Esophagus (tissue), 2 donors: ENCODE results near the gene SEMA5A. TPM values are rescaled to one million over a fixed set of nuclear protein-coding genes. Genes with fewer than 3 reads are reported as not detected.

Experiments
- H3K27ac ChIP-seq, 2 donors: one replicate each; pipeline ENCODE4 v1.5.1; 2013; ENCODE audit warnings: low read depth in 2 of 2, mild to moderate bottlenecking in 2 of 2, inconsistent platforms in 1 of 2, low read length in 1 of 2, moderate library complexity in 1 of 2
- H3K27me3 ChIP-seq, 2 donors: one replicate each; pipeline ENCODE4 v1.6.1; 2013; ENCODE audit warnings: low read length in 2 of 2, control low read depth in 1 of 2, mild to moderate bottlenecking in 1 of 2; ENCODE audit not compliant: insufficient read depth in 2 of 2, control insufficient read depth in 1 of 2
- H3K36me3 ChIP-seq, 2 donors: one replicate each; pipeline ENCODE4 v1.6.1; 2013; ENCODE audit warnings: low read length in 1 of 2; ENCODE audit not compliant: control insufficient read depth in 2 of 2, insufficient read depth in 2 of 2
- H3K4me1 ChIP-seq, 2 donors: one replicate each; pipeline ENCODE4 v1.6.1; 2013; ENCODE audit warnings: low read length in 1 of 2; ENCODE audit not compliant: control insufficient read depth in 2 of 2, insufficient read depth in 2 of 2
- H3K4me3 ChIP-seq, 2 donors: one replicate each; pipeline ENCODE4 v1.5.1; 2013; ENCODE audit warnings: low read length in 2 of 2, mild to moderate bottlenecking in 2 of 2, low read depth in 1 of 2, moderate library complexity in 1 of 2
- H3K9me3 ChIP-seq, 2 donors: one replicate each; pipeline ENCODE4 v1.6.1; 2013; ENCODE audit warnings: mild to moderate bottlenecking in 2 of 2, low read depth in 1 of 2, low read length in 1 of 2, moderate library complexity in 1 of 2; ENCODE audit not compliant: control insufficient read depth in 2 of 2, insufficient read depth in 1 of 2
- WGBS, 2 donors: extraction: QIAGEN DNeasy Blood & Tissue Kit; methylation state at CpG; one replicate each; pipeline ENCODE4 v1.1.7; 2013; 5-methylcytosine and 5-hydroxymethylcytosine counted together
- polyA plus RNA-seq, 2 donors: library from polyadenylated mRNA; stranded (reverse); fragments of 200-250 nt; gene quantifications; one replicate each; pipeline ENCODE4 v1.2.3, GENCODE V29; 2013
- donor health status: healthy with polysubstance abuse.
- donor health status: Bipolar disorder and iron deficiency.

SEMA5A gene
- polyA plus RNA-seq, 2 donors, result 1.3 to 1.9 TPM

DNA sequence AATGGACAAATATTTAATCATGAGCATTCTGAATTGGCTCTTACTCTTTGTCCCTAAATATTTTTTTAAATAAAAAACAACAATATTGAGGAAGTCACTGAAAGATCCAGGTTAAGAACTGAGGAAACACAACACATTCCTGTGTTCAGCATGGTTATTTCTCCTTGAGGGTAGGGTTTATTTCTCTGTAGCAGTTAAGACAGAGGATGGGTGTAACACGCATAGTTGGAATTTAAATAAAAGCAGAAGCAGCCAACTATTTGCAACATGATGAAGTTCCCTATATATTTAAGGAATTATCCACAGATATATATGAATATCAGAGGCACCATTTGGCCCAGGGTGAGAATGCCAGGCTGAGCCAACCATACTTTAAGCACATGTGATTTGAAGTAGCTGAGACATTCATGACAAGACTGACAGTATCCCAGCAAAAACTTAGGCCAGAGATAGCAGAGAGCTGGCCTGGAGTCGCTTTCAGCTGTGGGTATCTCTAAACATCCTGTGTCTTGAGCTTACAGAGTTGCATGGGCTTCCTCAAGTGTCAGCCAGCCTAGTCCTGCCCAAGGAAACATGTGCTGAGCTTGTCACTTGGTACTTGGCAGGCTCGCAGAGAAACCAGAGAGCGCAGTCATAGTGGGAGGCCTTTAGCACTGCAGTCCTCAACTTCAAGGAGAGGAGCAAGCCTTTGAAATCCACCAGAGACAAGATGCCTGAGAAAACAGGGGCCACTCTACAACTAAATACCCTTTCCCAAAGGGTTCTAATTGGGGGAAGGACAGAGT is 43.6 kb downstream of the SEMA5A start:
- WGBS, 2 donors, result 83 to 90% methylated on average over 4 of the region's 4 CpGs
- Histone ChIP-seq H3K27ac (no peak overlapping the region), H3K4me1 (no peaks in the 10 kb centered on the region), H3K4me3 (no peak overlapping the region), H3K9me3 (no peaks in the 10 kb centered on the region), H3K36me3 (no peaks in the 10 kb centered on the region), H3K27me3 (no peaks in the 10 kb centered on the region)

DNA sequence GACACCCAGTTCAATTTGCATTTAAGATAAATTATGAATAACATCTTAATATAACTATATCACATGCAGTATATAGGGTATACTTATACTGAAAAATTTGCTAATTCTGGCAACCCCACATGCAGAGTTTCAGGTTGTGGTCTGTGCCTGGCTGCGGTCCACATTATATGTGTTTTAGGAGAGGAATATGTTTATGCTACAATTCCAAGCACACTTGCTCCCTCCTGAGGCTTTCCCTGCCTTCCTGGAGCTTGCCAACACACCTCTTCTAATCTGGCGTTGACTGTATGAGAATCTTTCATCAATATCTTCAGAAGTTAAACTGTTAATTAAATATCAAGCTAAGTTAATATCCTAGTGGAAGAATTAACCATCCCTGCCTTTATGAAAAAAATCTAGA is 45.2 kb downstream of the SEMA5A start:
- WGBS, 2 donors, result 86 to 89% methylated on average over 2 of the region's 2 CpGs

DNA sequence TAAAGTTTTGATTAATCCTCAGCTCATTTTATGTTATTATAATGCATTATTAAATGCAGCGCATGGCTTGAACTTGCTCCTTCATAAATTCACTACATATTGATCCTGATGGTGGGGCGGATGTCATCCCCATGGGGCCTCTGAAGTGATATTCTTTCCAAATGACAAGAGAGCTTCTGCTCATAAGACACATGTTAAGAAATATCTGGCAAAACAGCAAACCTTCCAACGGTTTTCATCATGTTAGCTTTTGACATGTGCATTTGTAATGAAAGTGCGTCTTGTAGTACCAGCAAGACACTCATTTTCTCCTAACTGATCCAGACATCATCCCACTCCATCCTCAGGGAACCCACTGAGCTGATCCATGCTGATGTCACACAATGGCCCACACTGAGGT is 45.7 kb downstream of the SEMA5A start:
- Histone ChIP-seq H3K27ac (no peak overlapping the region), H3K36me3 (no peaks in the 10 kb centered on the region)
- WGBS, 2 donors, result 86% methylated on average over 4 of the region's 4 CpGs

More for the DNA sequence above, 45.2 kb downstream of the SEMA5A start:
- H3K9me3 ChIP-seq, result no peaks in the 10 kb centered on the region
- H3K36me3 ChIP-seq, result no peaks in the 10 kb centered on the region
- no peak overlapping the region for H3K4me3 ChIP-seq
- no peaks in the 10 kb centered on the region for H3K27me3 ChIP-seq
- no peaks in the 10 kb centered on the region for H3K4me1 ChIP-seq
- H3K27ac ChIP-seq, result no peak overlapping the region

DNA sequence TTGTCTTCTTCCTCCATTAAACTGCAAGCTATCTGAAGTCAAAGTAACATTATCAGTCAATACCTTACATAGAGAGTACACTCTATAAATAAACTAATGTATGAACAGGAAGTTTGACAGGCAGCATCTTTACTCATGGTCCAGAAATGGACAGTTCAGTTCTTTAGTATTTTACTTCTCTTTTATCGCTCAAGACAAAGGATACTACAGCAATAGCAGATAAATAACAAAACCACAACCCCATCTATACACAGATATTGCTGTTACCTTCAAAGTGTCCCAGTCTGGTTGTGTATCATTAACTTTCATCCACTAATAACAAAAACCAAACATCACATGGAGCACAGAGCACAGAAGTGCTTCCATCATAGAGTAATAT is 46.4 kb downstream of the SEMA5A start:
- Histone ChIP-seq H3K27ac (no peak overlapping the region), H3K9me3 (no peaks in the 10 kb centered on the region), H3K27me3 (no peaks in the 10 kb centered on the region), H3K4me3 (no peak overlapping the region), H3K36me3 (no peaks in the 10 kb centered on the region), H3K4me1 (no peaks in the 10 kb centered on the region)
- 88 to 90% methylated on average over 1 of the region's 1 CpG for WGBS, 2 donors

More for the DNA sequence above, 45.7 kb downstream of the SEMA5A start:
- no peaks in the 10 kb centered on the region for H3K27me3 ChIP-seq
- no peak overlapping the region for H3K4me3 ChIP-seq
- H3K9me3 ChIP-seq, result no peaks in the 10 kb centered on the region
- no peaks in the 10 kb centered on the region for H3K4me1 ChIP-seq

DNA sequence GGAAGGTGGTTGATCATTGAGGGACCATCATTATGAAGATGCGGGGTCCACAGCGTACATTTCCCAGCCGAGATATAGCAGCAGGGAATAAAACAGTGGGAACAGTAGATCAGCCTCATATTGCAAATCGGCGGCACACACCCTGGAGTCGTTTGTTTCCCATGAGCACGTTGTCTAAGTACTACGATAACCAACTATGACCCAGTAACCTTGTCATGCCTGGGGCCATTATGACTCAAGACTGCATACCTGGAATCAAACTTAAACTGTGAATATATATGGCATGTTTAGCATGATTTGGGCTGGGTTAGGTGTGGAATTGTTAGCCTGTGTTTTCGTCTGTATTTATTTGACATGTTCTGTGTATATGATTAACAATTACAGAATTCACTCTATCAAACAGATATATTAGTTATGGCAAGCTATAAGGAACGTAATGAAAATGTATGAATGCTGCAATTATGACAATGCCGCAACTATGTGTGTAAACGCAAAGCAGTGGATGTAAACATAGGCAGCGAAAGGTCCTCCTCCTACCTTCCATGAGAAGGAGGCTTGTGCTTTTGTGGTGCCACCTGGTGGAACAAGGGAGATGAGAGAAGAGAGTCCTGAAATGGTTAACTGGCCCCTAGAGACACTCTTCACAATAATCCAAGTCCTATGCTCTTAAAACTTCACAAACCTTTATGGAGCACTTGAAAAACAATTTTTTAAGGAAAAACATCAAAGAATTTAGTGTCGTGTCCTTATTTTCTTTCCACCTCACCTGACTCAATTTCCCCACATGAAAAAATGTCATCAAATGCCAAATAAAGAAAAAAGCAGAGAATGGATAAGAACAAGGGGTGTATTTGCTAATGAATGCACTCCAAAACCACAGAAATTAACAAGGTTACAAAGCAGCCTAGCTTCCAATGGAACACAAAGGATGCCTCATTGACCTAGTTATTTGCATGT is 47.1 kb downstream of the SEMA5A start:
- Histone ChIP-seq H3K4me3 (no peak overlapping the region), H3K27ac (no peak overlapping the region), H3K36me3 (no peaks in the 10 kb centered on the region), H3K4me1 (no peaks in the 10 kb centered on the region), H3K9me3 (no peaks in the 10 kb centered on the region), H3K27me3 (no peaks in the 10 kb centered on the region)
- WGBS, 2 donors, result 80 to 86% methylated on average over 14 of the region's 14 CpGs

DNA sequence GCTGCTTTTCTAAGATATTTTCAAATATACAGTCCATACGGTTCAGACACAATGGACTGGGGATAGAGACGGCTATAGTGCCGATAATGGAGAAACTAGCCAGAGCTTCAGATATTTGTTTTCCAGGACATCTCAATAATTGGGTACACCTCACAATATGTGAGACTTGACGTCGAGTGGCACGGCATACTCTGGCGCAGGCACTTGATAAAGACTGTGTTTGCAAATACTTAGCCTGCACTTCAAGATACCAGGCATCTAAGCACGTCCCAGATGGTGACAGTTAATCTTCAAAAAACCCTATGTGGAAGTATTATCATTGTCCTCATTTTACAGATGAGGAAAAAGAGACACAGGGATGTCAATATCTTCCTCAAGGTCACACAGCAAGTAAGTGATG is 48.5 kb downstream of the SEMA5A start:
- WGBS, 2 donors, result 85 to 92% methylated on average over 8 of the region's 8 CpGs
- Histone ChIP-seq H3K9me3 (no peaks in the 10 kb centered on the region), H3K27me3 (no peaks in the 10 kb centered on the region), H3K4me3 (no peak overlapping the region), H3K36me3 (no peaks in the 10 kb centered on the region), H3K4me1 (no peaks in the 10 kb centered on the region), H3K27ac (no peak overlapping the region)

DNA sequence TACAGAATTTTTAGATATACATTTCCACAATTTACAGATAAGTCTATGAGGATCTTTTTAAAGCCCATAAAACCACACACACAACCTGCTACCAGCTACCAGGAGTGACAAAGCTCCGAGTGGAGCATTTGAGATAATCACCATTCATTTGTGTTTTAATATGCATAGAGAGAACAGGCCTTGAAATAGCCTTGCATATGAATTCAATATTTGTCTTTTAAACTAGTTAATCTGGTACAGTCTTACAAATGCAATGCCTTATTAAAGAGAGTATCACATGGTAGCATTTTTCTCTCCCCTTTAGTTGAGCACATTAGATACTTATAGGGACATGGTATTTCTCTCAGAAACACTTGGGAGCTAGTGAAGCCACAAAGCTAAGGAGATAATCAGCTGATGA is 49.1 kb downstream of the SEMA5A start:
- Histone ChIP-seq H3K9me3 (no peaks in the 10 kb centered on the region), H3K27me3 (no peaks in the 10 kb centered on the region), H3K4me1 (no peaks in the 10 kb centered on the region), H3K4me3 (no peak overlapping the region), H3K36me3 (no peaks in the 10 kb centered on the region), H3K27ac (no peak overlapping the region)
- WGBS, 2 donors, result 80 to 82% methylated on average over 1 of the region's 1 CpG

DNA sequence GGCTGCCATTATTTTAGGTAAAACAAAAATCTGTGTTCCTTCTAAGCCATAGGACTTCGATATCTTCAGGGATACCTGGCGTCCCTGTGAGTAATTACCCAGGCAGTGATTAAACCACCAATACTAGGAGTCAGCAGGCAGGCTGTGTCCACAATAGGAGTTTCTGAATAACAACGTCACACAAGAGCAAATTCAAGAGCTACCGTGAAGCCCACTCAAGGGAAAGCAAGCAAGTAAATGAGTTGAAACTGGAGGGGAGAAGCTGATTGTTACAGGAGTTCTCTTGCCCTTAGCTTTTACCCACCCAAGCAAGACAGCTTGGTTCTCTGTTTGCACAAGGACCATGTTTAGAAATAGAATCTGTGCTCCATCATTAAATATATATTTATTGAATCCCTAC is 50.8 kb downstream of the SEMA5A start:
- no peaks in the 10 kb centered on the region for H3K9me3 ChIP-seq
- H3K4me3 ChIP-seq, result no peak overlapping the region
- WGBS, 2 donors, result 93 to 94% methylated on average over 4 of the region's 4 CpGs
- no peak overlapping the region for H3K27ac ChIP-seq
- no peaks in the 10 kb centered on the region for H3K36me3 ChIP-seq
- H3K4me1 ChIP-seq, result no peaks in the 10 kb centered on the region
- no peaks in the 10 kb centered on the region for H3K27me3 ChIP-seq

DNA sequence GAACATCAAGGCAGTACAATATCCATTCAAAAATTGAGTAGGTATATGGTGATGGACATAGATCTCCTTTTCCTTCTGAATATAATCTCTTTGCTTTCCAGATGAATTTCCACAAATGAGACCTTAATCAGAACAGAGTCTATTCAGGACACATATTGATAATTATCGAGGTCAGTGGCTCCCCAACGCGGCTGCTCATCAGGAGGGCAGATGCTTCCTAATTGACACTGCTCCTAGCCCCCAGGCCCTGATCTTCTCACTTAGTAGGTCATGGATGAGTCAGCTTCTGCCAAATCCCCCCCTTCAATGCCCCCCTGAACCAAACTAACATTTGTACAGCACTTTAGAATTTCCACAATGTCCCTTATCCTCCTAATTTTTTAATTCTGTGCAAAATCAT is 51.6 kb downstream of the SEMA5A start:
- no peaks in the 10 kb centered on the region for H3K27me3 ChIP-seq
- no peaks in the 10 kb centered on the region for H3K9me3 ChIP-seq
- H3K27ac ChIP-seq, result no peak overlapping the region
- no peak overlapping the region for H3K4me3 ChIP-seq
- 88 to 92% methylated on average over 3 of the region's 3 CpGs for WGBS, 2 donors
- H3K4me1 ChIP-seq, result no peaks in the 10 kb centered on the region
- H3K36me3 ChIP-seq, result no peaks in the 10 kb centered on the region
